GM18858 (cell line): Measurements from ENCODE around the gene FRG2.
"Not testable (repeated sequence)": the region's sequence is repeated elsewhere in the genome, so short reads cannot be mapped to it uniquely, and the experiment has no call there.

Experiments used
- ATAC-seq: cut with Tn5 transposase; IDR thresholded peaks from one replicate; pipeline ENCODE4 v1.9.1; 2021; ENCODE audit not compliant: unreplicated experiment

The FRG2 gene

DNA sequence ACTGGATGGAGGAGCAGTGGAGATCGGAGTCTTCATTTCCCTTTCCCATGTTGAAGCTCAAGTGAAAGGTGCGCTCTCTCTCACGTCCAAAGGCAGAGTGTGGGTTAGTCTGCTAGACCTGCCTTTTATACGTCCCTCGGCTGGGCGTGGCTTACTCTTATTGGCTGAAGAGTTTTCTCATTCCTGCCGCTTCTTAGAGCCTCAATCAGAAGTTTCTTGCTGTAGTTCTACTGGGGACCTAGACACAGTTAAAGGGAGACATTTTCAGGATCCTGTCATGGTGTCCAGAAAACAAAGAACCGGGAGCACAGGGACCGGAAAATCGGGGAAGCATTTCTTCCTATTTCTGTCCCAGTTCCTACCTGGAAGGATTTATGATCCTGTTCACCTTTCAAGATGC lies at the start of gene FRG2:
Gene FRG2, minus strand, starts transcription at position 101 of the 400 bp plus-strand sequence. Its CDS starts 52 bp downstream, at position 49.
- ATAC-seq: not testable (repeated sequence)

DNA sequence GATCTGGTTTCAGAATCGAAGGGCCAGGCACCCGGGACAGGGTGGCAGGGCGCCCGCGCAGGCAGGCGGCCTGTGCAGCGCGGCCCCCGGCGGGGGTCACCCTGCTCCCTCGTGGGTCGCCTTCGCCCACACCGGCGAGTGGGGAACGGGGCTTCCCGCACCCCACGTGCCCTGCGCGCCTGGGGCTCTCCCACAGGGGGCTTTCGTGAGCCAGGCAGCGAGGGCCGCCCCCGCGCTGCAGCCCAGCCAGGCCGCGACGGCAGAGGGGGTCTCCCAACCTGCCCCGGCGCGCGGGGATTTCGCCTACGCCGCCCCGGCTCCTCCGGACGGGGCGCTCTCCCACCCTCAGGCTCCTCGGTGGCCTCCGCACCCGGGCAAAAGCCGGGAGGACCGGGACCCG lies 41.3 kb upstream of the FRG2 start:
- not testable (repeated sequence) for ATAC-seq

DNA sequence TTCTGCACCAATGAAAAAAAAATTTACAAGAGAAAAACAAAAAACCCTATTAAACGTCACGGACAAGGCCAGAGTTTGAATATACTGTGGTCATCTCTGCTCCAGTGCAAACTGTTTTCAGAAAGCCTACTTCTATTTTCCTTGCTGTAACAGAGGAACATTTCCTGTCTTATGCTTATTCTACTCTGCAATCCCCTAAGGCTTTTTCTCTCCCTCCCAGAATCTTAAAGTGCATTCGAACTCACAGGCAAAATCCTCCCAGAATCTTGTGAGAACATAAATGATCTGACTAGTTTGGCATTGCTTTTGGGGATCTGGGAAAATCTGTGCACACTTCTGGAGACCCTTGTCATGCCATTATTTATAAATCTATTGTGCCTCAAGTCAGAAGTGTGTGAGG lies 37.7 kb upstream of the FRG2 start:
- not testable (repeated sequence) for ATAC-seq

DNA sequence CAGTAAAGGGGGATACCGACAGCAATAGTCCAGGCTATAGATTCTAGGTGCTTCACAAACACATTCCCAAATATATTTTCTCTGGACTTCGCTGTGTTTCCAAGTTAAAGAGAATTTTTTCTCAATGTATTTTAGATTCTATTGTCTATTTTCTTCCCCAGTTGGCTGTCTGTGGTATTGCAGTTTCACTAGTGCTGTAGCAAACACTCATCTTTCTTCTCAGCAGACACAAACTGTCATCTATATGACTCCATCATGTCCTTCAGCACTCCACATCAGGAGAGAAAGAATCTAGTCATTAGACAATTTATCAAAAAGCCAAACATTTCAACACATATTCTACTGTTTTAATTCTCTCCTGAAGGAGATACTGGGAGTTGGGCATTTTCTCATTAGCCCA lies 37.3 kb upstream of the FRG2 start, which contains the start of gene DBET:
Gene DBET, plus strand, starts transcription at position 161 of the 400 bp plus-strand sequence.
- not testable (repeated sequence) for ATAC-seq

DNA sequence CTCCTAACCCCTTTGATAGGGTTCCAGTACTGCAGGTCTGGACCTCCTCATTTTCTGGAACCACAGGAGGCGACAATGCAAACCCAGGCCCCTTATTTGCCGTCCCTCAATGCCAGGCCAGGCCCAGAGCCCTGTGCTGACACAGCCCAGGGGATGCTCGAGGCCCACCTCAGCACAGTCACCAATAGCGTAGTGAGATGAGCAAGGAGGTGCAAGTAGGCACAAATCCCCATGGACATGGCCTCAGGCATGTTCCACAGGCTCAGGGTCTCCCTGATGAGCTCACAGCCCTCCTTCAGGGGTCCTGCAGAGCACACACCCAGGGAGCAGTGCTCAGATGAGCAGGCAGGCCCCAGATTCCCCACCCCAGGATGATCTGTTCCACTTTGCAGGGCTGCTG lies 31.9 kb upstream of the FRG2 start:
- not testable (repeated sequence) for ATAC-seq

DNA sequence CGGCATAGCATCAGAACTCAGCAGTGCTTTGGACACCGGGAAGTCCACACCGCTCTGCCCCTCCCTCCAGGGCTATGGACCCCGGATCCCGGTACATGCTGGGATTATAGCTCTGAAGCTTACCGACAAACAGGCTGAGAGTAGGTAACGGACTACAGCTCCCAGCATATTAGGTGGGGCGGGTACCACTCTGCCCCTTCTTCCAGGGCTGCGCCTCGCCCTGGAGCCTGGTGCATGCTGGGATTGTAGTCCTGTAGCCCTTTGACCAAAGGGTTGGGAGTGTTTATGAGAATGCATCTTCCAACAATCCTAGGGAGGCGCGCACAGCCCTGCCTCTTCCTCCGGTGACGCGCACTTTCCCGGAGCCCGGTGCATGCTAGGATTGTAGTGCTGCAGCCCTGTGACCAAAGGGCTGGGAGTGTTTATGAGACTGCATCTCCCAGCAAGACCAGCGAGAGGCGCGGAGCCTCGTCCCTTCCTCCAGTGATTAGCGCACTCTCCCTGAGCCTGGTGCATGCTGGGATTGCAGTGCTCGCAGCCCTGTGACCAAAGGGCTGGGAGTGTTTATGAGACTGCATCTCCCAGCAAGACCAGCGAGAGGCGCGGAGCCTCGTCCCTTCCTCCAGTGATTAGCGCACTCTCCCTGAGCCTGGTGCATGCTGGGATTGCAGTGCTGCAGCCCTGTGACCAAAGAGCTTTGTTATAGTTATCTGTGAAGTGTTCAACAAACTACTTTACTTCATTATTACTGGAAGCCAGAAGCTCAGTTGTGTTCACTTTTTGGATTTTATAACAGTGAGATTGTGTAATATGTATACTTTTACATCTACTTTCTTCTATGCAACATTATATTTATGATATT lies 22.6 kb upstream of the FRG2 start:
- not testable (repeated sequence) for ATAC-seq

DNA sequence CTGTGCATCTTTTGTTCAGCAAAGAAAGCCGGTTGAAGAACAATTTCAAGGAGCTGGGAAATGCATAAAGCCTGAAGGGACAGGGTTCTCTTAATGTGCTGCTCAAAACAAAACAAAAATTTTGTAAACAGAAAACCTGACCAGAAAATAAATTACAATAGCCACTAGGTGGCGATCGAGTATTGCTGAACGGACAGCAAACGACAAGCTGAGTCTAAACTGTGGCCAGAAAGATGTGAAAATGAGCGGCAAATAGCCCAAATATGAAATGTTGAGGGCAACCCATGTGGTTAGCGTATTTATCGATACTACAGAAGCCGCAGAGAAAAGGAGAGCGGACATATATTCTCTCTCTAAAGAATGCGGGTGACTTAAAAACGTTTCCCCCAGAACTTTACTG lies 20.6 kb upstream of the FRG2 start:
- ATAC-seq: not testable (repeated sequence)

DNA sequence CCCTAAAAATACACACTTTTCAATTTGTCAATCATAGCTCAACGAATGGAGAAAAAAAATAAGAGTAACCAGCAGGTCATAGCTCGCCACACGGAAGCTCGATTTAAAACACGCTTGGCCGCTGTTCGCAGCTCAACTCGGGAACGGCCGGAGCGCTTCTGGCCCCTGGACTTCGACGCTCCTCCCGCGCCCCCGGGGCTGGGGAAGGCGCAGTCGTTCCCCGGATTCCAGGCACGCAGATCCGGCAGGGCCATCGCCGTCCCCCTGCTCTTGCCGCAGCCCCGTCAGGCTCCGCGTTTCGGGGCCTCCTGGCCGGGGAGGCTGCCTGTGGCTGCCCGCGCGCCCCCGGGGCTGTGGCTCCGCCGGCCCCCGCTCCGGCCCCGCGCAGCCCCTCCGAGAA lies 13.8 kb upstream of the FRG2 start:
- not testable (repeated sequence) for ATAC-seq

DNA sequence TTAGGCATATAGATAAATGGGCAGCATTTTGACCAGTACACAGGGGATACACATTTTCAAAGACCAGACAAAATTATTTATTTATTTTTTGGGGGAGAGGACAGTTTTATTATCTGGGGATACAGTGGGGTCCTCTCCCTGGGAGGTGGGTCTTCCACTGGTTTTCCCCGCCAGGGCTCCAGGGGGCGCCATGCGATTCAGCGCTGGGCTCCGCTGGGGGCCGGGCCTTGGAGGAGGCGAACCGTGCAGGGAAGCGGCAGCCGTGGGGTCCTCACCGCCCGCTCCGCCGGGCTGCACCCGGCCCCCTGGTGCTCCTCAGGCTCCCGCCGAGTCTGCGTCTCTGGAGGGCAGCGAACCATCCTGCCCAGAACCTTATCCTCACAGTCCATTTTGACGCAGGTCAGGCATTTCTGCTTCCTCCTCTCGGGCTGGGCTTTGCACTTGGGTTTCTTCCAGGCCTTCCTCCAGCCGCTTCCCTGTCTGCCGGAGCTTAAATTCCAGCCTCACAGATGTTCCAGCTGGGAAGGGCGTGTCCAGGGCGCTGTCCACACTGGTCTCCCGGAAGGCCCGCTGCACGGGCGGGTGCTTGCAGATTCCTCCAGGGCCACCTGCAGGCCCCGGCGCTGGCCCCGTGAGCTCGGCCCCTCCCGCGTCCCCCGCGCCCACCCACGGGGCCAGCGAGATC lies 10.8 kb upstream of the FRG2 start:
- ATAC-seq: not testable (repeated sequence)

DNA sequence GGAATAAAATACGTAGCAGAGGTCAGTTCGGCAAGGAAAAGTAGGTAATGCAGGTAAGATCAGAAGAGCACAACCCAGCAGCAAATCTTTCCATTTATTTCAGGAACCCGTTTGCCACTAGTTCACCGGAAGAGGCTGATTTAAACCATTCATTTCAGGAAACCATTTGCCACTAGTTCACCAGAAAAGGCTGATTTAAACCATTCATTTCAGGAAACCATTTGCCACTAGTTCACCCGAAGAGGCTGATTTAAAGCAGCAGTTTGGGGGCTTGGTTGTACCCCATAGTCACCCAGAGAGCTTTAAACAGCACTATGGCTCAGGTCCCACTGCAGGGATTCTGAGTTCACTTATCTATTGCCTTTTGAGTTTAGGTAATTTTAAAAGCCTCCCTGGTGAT lies 4.2 kb upstream of the FRG2 start:
- not testable (repeated sequence) for ATAC-seq

DNA sequence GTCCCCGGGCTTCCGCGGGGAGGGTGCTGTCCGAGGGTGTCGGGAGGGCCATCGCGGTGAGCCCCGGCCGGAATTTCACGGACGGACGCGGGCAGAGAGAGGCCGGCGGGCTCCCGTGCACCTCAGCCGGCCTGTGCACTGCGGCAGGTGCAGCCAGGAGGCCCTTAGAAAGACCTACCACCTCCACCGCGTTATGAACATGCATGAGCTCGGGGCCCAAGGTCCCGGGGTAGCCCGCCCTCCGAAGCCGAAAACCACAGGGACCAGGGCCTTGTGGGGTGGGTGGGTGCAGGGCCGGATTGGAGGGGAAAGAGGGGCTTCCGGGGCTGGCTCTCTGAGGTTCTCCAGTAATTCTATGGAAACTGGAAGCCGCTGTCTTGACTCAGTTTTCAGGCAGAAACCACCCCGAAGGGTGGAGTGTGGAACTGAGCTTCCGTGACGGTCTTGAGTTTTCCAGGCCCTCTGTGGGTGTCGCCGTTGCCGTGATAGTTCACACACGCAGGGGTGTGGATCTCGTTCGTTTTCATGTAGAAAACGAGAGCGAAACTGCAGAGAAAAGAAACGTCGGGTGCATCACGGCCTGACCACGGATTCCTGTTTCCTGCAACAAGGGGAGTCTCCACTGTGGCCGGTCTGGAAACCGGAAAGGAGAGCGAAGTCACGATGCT lies 4.3 kb downstream of the FRG2 start:
- ATAC-seq: not testable (repeated sequence)

DNA sequence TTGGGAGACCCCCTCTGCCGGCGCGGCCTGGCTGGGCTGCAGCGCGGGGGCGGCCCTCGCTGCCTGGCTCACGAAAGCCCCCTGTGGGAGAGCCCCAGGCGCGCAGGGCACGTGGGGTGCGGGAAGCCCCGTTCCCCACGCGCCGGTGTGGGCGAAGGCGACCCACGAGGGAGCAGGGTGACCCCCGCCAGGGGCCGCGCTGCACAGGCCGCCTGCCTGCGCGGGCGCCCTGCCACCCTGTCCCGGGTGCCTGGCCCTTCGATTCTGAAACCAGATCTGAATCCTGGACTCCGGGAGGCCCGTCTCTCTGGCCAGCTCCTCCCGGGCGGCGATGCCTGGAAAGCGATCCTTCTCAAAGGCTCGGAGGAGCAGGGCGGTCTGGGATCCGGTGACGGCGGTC lies 5.1 kb downstream of the FRG2 start:
- ATAC-seq: not testable (repeated sequence)

DNA sequence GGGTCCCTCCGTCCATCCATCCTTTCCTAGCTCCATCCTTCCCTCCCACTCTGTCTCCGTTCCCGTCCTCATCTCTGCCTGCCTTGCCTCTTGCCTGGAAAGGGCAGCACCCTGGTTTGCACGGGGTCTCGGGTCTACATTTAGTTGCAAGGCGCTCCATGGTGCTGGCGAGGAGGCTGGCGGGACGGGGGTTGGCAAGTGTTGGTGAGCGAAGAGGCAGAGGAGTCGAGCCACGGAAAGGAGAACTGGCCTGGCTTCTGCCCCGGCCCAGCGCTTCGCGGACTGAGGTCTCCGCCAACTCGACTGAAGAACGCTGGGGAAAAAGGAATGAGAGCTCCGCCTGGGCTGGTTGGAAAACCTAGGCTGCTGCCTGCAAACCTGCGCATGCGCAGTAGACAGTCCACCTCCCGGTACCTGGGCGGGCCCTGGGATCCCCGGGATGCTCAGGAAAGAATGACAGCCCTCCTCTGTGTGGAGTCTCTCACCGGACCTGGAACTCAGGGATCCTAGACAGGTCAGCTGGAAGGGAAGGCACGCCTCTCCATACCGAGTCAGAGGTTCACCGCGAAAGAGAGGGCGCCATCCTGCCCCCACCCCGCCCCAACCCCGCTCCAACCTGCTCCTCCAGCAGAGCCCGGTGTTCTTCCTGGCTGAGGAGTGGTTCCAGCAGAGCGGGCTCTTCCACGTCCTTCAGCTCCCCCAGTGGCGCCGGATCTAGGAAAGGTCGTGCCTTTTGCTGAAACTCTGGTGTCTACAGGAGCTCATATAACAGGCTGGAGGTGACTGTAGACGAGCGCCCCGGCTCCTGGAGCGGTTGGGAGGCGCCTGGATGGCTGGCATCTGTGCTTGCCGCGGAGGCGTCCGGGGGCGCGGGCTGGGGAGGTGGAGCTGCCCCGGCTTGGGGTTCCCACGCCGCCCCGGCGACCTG lies 6.0 kb downstream of the FRG2 start:
- no peak for ATAC-seq

DNA sequence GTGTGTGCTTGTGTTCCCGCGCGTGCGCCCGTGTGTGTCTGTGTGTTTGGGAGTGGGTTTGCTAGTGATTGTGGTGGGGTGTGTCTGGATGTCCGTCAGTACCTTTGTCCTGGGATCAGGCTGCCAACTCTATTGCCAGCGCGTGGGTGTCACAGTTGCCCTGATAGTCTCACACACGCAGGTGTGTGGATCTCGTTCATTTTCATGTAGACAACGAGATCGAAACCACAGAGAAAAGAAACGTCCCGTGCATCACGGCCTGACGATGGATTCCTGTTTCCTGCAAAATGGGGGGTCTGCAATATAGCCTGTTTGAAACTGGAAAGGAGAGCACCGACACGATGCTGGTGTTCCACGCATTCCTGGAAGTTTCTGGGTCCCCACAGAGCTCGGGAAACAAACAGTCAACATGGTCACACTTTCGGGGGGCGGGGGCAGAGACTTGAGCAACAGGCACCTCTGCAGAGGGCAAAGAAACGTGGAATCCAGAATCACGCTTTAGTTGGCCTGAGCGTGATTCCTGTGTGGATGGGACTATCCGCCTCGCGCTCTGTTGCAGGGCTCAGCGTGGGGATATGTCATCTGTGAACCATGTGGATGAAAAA lies 7.1 kb downstream of the FRG2 start:
- ATAC-seq: not testable (repeated sequence)

DNA sequence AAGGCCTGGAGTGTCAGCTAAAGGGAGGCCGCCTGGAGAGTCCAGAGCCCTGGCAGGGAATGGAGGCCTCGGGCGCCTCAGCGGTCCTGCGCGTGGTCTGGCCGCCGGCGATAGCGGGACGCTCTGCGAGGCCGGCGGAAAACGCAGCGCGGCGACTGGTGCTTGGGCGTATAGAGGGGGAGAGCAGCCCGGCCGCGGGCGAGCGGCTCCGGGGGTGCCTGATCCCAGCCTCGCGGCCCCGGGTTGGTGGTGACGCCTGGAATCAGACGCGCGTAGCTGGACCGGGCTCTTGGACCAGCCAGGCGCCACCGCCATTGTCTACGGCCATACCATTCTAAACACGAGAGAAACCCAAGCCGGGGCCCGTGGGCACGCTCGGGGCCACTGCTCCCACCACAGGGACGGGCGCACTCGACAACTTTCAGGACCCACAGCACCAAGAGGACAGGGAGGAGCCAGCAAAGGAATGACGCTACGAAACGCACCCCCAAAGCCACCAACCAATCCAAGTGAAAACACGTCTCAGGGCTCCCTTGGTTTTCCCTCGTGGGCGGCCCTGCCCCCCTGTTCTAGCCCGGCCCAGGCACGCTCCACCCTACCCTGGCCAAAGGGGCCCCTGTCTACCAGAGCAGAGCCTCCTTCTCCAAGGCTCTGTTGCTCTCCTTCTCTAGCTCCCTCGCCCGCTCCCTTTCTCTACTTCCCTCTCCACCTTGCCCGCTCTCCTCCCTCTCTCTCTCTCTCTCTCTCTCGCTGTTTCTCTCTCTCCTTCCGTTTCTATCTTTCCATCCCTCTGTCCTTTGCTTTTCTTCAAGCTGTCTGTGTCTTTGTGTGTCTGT lies 7.8 kb downstream of the FRG2 start:
- ATAC-seq: no peak

DNA sequence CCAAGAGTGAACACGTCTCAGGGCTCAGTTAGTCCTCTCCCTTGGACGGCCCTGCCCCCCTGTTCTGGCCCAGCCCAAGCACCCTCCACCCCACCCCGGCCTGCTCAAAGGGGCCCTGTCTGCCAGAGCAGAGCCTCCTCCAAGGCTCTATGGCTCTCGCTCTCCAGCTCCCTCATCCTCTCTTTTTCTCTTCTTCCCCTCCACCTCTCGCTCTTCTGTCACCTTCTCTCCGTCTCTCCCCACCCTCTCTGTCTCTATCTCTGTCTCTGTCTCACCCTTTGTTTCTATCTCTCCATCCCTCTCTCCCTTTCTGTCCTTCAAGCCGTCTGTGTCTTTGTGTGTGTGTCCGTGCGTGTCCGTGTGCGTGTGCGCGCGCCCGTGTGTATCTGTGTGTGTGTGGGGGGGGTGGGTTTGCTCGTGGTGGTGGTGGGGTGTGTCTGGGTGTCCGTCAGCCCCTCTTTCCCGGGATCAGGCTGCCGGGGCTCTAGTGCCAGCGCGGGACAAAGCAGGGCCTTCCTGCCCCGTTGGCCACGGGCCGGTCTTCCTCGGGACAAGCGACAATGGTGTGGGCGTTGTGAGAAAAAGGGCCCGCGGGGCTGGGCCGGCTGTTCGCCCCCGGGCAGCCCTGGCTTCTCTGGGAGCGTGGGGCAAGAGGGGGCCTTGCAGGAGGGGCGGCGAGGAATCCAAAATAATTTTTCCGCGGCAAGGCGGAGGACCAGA lies 8.7 kb downstream of the FRG2 start:
- ATAC-seq: no peak

DNA sequence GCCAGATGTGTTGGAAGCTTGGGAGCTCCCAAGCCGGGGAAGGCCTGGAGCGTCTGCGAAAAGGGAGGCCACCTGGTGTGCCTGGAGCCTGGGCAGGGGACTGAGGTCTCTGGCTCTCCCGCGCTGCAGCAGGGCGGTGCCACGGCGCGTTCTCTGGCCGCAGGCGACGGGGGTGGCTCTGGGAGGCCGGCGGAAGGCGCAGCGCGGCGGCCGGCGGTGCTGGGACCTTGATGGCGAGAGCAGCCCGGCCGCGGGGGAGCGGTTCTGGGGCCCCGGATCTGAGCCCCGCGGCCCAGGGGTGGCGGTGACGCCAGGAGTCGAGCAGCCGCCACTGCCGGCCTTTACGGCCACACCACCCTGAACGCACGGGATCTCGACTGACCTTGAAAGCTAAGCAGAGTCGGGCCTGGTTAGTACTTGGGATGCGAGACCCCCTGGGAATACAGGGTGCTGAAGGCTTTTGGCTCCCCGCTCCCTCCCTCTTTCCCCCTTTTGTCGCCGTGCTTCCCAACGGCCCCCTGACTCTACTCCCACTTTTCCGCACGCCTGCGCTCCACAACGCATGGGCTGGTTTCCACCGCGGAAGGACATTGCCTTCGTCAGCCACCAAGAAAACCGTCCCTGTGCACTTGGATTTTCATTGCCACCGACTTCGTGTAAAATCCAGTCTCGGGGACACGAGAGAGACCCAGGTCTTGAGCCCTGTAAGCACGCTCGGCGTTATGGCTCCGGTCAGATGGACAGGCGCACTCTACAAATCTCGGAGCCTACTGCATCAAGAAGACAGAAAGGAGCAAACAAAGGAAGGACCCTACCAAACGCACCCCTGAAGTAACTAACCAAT lies 9.5 kb downstream of the FRG2 start:
- no peak for ATAC-seq
